T-helper 17 cell (primary cell): ENCODE measurements around the gene KHSRP. TPM values are rescaled to one million over a fixed set of nuclear protein-coding genes. Genes with fewer than 3 reads are reported as not detected.

ENCODE experiments used
- ATAC-seq: fragments of 150-1000 bp; cut with Tn5 transposase; 2 replicates; pipeline ENCODE4 v1.10.0; 2021; ENCODE audit warnings: mild to moderate bottlenecking, moderate library complexity
- DNase-seq, 3 donors: peaks; one replicate each; pipeline versions ENCODE4 v3.0.0 to v3.0.0-alpha.2; 2020 to 2021
- H3K9me3 ChIP-seq: one replicate; pipeline ENCODE4 v1.7.0; 2013; ENCODE audit warnings: low read length, mild to moderate bottlenecking; ENCODE audit not compliant: control insufficient read depth, poor library complexity, severe bottlenecking
- H3K27ac Mint-ChIP-seq: one replicate; pipeline ENCODE4 v1.8.0; 2022; ENCODE audit warnings: mild to moderate bottlenecking, moderate library complexity, mixed read lengths
- H3K27me3 Mint-ChIP-seq: one replicate; pipeline ENCODE4 v1.8.0; 2022; ENCODE audit warnings: mixed read lengths
- H3K36me3 Mint-ChIP-seq: one replicate; pipeline ENCODE4 v1.8.0; 2022; ENCODE audit warnings: low read depth, mixed read lengths
- H3K4me1 Mint-ChIP-seq: one replicate; pipeline ENCODE4 v1.8.0; 2022; ENCODE audit warnings: mild to moderate bottlenecking, mixed read lengths
- H3K4me3 Mint-ChIP-seq: one replicate; pipeline ENCODE4 v1.8.0; 2022; ENCODE audit warnings: mild to moderate bottlenecking, moderate library complexity, mixed read lengths
- total RNA-seq, 4 donors: library from RNA in 2 of 4; stranded (reverse) in 2 of 4; gene quantifications; one replicate each; pipeline ENCODE4 v1.2.3 and lab custom pipeline; 2022 to 2026

Gene KHSRP
- total RNA-seq, 2 donors from 2014 or later = 138 to 164 TPM

- Mint-ChIP-seq H3K36me3 (no peaks in the 10 kb centered on the region), H3K4me3 (peak overlapping the region; percentile 89), H3K4me1 (peaks cover 24% of the 10 kb centered on the region), H3K27me3 (no peaks in the 10 kb centered on the region), H3K27ac (peak overlapping the region; percentile 82)
- ATAC-seq (no peak), DNase-seq (no peak)
- no peaks in the 10 kb centered on the region for H3K9me3 ChIP-seq
These were observed 964 bp downstream of the KHSRP start for GRCh38 chr19:6423499-6424194.

GRCh38 chr19:6421075-6422014, 3.3 kb downstream of the KHSRP start:
- DNase-seq (no peak), ATAC-seq (no peak)
- peaks cover 24% of the 10 kb centered on the region for H3K4me1 Mint-ChIP-seq
- no peaks in the 10 kb centered on the region for H3K36me3 Mint-ChIP-seq
- H3K4me3 Mint-ChIP-seq = no peak overlapping the region
- no peaks in the 10 kb centered on the region for H3K9me3 ChIP-seq
- no peaks in the 10 kb centered on the region for H3K27me3 Mint-ChIP-seq
- H3K27ac Mint-ChIP-seq = peak overlapping the region; percentile 82

DNA sequence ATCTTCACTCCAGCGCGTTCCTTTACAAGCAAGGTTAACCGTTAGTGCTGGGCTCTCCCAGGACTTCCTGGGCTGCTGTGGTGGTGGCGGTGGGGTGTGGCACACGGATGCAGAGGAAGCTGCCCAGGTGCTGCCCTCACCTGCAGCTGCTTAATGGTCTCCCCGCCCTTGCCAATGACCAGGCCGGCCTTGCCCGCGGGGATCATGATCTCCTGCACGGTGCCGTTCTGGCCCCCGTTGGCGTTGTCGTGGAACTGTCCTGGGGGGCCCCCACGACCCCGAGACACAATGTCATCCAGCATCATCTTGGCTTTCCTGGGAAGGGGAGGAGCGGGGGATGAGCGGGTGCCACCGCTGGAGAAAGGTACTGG, 6.1 kb downstream of the KHSRP start:
- peaks cover 14% of the 10 kb centered on the region for H3K4me1 Mint-ChIP-seq
- H3K27ac Mint-ChIP-seq = peak overlapping the region; percentile 27
- ATAC-seq = no peak
- DNase-seq = no peak
- no peak overlapping the region for H3K4me3 Mint-ChIP-seq
- H3K9me3 ChIP-seq = no peaks in the 10 kb centered on the region
- H3K36me3 Mint-ChIP-seq = peaks cover 2% of the 10 kb centered on the region
- no peaks in the 10 kb centered on the region for H3K27me3 Mint-ChIP-seq

GRCh38 chr19:6417713-6418561, 6.7 kb downstream of the KHSRP start:
- no peak for ATAC-seq
- no peak for DNase-seq
- H3K9me3 ChIP-seq = no peaks in the 10 kb centered on the region
- Mint-ChIP-seq H3K36me3 (peaks cover 2% of the 10 kb centered on the region), H3K27me3 (no peaks in the 10 kb centered on the region), H3K4me3 (no peak overlapping the region), H3K27ac (peak overlapping the region; percentile 27), H3K4me1 (peaks cover 8% of the 10 kb centered on the region)

GRCh38 chr19:6416658-6417405, 7.8 kb downstream of the KHSRP start:
- DNase-seq (no peak), ATAC-seq (no peak)
- H3K4me1 Mint-ChIP-seq = peaks cover 4% of the 10 kb centered on the region
- no peak overlapping the region for H3K4me3 Mint-ChIP-seq
- H3K27ac Mint-ChIP-seq = peak overlapping the region; percentile 16
- H3K27me3 Mint-ChIP-seq = no peaks in the 10 kb centered on the region
- no peaks in the 10 kb centered on the region for H3K9me3 ChIP-seq
- peaks cover 2% of the 10 kb centered on the region for H3K36me3 Mint-ChIP-seq

- H3K9me3 ChIP-seq = no peaks in the 10 kb centered on the region
- Mint-ChIP-seq H3K4me3 (no peak overlapping the region), H3K27ac (no peak overlapping the region), H3K27me3 (no peaks in the 10 kb centered on the region), H3K4me1 (no peaks in the 10 kb centered on the region), H3K36me3 (peaks cover 2% of the 10 kb centered on the region)
- ATAC-seq (no peak), DNase-seq (no peak)
These were observed 8.9 kb downstream of the KHSRP start for GRCh38 chr19:6415591-6416190.

DNA sequence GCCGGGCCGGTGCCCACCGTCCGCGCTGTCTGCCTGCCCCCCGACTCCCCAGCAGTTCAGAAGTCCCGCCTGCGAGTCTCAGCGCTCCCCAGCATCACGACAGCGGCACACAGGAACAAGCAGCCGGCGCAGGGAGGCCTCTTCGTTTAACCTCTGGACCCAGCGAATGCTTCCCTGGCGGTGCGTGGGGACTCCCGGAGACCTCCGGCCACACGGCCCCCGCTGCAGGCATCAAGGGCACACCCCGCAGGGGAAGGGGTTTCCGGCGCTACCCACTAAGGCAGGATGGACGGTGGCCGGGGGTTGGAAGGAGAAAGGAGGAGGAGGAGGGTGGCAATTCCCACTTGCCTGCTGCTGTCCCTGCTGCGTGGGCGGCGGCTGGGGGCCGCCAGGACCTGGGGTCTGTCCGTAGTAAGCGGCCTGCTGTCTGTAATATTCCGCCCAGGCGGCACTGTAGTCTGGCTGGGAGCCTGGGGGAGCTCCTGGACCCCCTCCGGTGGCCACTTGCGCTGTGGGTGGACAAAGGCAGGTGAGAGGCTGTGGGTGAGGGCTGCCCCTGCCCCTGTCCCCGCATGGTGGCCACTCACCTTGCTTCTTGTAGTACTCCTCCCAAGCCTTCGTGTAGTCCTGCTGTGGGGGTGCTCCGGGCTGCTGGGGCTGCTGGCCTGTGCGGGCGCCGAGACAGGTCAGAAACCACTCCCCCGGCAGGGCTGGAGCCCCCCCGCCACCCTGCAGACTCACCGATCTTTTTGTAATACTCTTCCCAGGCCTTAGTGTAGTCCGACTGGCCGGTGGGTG, 9.6 kb downstream of the KHSRP start:
- H3K27ac Mint-ChIP-seq = no peak overlapping the region
- ATAC-seq (peak; percentile 9), DNase-seq (no peak)
- H3K9me3 ChIP-seq = no peaks in the 10 kb centered on the region
- no peaks in the 10 kb centered on the region for H3K27me3 Mint-ChIP-seq
- H3K4me1 Mint-ChIP-seq = no peaks in the 10 kb centered on the region
- peaks cover 2% of the 10 kb centered on the region for H3K36me3 Mint-ChIP-seq
- no peak overlapping the region for H3K4me3 Mint-ChIP-seq

DNA sequence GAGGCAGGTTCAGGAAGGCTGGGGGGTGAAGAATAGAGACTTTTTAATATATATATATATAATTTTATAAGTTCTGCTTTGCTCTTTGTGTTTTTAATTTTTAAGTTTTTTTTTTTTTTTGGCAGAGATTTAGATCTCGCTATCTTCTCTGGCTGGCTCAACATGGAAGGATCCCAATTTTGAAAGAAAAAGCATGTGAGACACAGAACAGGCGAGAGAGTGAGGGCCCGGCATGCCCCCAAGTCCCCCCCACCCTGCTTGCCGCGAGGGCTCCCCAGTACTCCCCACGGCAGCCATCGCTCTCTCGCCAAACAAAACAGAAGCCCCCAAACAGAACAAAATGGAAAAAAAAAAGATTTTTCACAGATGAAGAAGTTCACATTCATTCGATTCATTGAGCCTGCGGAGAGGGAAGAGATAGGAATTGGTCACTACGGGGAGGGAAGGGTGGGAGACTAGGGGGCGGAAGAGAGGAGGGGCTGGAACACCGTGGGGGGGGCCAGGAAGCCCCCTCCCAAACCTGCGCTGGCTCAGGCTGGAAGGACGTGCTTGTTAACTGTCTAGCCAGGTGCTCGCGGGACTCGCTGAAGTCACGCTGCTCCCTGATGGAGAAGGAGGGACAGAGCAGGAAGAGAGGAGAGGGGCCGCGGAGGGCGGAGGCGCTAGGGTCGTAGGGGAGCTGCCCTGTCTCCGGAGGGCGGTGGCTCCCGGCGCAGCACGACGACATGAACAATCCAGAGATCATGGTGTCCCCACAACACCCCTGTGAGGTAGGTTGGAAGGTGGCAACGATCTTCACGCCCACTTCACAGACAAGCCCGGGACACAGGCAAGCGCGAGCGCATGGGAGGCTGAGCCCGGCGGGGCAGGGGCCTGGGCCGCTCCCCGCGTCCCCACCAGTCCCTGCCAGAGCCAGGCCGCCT, 10.6 kb downstream of the KHSRP start:
- H3K27ac Mint-ChIP-seq = no peak overlapping the region
- H3K4me3 Mint-ChIP-seq = no peak overlapping the region
- H3K9me3 ChIP-seq = no peaks in the 10 kb centered on the region
- no peak for DNase-seq
- H3K36me3 Mint-ChIP-seq = peaks cover 2% of the 10 kb centered on the region
- H3K27me3 Mint-ChIP-seq = no peaks in the 10 kb centered on the region
- ATAC-seq = no peak
- no peaks in the 10 kb centered on the region for H3K4me1 Mint-ChIP-seq

GRCh38 chr19:6413291-6413690, 11.3 kb downstream of the KHSRP start:
- Mint-ChIP-seq H3K4me3 (no peak overlapping the region), H3K36me3 (peaks cover 2% of the 10 kb centered on the region)

DNA sequence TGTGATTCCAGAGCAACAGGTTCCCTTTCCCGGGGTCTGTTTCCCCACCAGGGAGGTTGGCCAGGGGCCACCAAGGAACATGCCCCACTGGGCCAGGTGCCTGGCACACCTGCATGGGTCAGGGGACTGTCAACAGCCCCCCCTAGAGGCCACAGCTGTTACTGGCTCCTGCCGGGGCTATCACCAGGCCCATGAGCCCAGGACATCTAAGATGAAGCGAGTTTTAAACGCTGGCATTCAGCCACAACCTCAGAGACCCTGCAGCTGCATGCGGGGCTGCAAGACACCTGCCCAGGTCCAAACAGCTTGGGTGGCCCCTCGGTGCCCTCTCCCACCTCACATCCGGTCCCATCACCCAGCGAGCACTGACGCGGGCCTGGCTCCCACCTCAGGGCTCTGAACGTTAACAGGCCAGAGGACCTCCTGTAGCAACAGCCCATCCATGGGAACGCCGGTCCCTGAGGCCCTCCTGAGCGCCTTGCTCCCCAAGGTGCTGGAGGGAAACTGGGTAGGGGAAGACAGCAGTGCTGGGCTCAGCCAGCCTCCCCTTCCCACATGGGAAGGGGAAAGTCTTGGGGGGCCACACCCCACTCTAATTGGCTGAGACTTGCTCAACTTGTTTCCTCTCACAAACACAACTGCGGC, 12.0 kb downstream of the KHSRP start:
- H3K4me1 Mint-ChIP-seq = no peaks in the 10 kb centered on the region
- H3K27me3 Mint-ChIP-seq = no peaks in the 10 kb centered on the region
- peak overlapping the region; percentile 24 for H3K27ac Mint-ChIP-seq
- no peak overlapping the region for H3K4me3 Mint-ChIP-seq
- DNase-seq = peak in 1 of 3 donors; percentile 44
- H3K9me3 ChIP-seq = no peaks in the 10 kb centered on the region
- ATAC-seq = peak; percentile 74
- H3K36me3 Mint-ChIP-seq = peaks cover 2% of the 10 kb centered on the region

More at GRCh38 chr19:6413291-6413690, 11.3 kb downstream of the KHSRP start:
- no peak overlapping the region for H3K27ac Mint-ChIP-seq
- H3K27me3 Mint-ChIP-seq = no peaks in the 10 kb centered on the region
- ATAC-seq = no peak
- no peaks in the 10 kb centered on the region for H3K9me3 ChIP-seq
- no peak for DNase-seq
- H3K4me1 Mint-ChIP-seq = no peaks in the 10 kb centered on the region
